GM18867 (cell line): Measurements from ENCODE around the gene OR4D2.

Experiments used
- ATAC-seq: cut with Tn5 transposase; IDR thresholded peaks from one replicate; pipeline ENCODE4 v1.9.1; 2021; ENCODE audit warnings: mild to moderate bottlenecking, moderate library complexity; ENCODE audit not compliant: unreplicated experiment

The OR4D2 gene

DNA sequence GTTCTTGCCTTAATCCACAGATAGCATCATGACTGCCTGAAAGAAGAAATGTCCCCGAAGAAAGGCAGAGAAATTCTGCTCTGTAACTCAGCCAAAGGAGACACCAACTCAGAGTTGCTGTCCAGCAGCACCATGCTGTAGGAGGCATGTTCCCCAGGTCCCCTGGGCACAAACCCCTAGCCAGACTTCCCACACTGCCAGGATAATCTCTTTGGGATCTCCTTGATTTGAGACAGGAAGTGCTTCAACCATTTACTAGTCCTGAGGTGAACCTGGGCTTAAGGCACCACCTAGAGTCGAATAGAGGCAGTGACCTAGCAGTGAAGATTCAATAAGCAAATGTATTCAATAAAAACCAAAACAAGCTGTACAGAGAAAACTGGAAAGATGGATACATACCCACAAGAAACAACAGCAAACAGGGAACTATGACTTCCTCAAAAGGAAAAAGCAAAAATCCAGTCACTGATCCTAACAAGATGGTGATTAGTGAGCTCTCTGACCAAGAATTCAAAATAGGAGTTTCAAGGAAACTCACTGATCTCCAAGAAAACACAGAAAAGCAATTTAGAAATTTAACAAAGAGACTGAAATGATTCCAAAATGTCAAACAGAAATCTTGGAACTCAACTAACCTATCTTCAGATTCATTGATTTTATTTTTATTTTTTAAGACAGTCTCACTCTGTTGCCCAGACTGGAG is 5.7 kb downstream of the OR4D2 start:
- no peak for ATAC-seq

DNA sequence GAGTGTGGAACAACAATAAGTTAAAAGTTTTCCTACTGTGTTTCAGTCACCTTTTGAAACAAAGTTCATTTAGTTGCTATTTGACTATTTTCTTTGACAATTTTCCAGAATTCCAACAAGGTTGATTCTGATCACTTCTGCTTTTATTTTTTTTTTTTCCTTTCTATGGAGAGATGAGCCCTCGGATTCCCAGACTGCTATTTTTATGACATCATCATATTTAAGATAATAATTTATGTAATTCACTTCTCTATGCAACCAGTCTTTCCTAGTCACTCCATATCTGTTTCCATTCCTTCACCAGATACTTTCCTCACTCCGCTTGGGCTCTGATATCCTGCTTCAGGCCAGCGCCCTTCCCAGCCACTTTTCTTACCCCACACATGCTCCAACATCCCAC is 8.1 kb downstream of the OR4D2 start:
- ATAC-seq = no peak

DNA sequence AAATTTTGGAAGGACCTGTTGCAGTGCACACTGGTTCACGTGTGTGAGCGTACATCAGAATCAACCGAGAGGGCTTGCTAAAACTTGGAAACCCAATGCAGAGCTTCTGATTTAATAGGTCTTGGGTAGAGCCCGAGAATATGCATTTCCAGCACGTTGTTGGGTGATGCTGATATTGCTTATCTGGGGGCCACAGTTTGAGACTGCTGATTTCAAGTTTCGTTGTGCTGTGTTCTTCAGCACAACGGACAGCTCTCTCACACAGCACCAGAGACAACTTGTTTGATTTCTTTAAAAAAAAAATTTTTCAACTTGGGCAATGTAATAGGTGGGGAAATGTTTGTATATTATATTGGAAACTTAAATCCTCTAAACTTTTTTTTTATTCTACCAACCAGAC is 9.4 kb downstream of the OR4D2 start:
- ATAC-seq = no peak

DNA sequence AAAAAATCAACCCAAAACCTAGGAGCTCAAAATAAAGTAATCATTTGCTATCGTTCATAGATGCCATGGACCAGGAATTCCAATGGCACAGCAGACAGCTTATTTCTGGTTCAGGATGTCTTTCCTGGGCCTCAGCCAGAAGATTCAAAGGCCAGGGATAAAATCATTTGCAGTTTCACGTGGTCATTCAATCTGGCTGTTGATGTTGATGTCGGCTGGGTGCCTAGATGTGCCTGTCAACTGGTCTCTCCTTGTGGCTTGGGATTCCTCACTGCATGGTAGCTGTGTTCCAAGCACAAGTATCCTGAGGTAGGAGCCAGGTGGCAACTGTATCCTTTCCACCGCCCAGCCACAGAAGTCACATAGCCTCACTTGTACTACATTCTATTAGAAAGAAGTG is 15.0 kb downstream of the OR4D2 start:
- no peak for ATAC-seq

DNA sequence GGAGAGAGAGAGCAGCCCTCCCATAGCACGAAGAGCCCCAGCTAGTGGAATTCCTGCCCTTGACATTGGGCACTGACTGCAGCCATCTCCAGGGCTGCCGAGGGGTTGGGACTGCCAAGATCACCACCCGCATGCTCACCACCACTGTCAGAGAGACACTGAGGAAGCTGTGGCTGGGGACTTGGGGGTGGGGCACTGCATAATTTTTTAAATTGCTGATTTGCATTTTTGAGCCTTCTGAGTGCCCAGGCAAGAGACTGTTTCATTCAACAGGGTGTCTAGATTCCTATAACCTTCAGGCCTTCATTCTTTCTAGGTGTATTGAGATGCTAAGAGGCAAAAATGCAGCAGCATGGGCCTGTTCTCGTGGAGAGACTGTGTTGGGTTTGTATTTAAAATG is 16.7 kb downstream of the OR4D2 start:
- ATAC-seq = no peak

DNA sequence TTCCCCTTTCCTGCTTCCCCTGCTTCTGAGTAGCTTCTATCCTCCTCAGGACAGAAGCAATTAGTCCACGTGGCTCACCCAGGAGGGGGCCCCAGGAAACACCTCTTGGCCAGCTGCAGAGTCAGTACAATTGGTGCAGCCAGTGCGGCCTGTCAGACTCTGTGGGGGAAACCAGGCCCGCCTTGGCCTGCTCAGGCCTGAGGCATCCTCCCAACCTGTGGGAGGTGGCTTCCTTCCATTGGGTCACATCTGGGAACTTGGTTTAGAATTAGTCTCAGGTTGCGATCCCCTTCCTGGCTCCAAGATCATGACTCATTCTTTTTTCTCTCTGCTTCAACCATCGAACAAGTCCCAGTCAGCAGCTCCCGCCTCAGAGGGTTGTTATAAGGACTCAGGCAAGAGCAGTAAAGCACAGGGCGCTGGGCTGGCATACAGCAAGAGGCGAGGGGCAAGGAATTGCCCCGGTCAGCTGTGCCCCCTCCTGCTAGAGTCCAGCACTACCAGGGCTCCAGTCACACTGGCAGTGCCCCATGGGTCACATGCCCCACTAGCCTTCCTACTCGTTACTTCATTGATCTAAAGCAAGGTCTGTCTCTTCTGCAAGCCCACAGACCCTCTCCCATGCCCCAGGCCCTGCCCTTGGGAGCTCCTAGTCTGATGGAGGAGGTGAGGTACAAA is 17.7 kb downstream of the OR4D2 start:
- ATAC-seq = no peak

DNA sequence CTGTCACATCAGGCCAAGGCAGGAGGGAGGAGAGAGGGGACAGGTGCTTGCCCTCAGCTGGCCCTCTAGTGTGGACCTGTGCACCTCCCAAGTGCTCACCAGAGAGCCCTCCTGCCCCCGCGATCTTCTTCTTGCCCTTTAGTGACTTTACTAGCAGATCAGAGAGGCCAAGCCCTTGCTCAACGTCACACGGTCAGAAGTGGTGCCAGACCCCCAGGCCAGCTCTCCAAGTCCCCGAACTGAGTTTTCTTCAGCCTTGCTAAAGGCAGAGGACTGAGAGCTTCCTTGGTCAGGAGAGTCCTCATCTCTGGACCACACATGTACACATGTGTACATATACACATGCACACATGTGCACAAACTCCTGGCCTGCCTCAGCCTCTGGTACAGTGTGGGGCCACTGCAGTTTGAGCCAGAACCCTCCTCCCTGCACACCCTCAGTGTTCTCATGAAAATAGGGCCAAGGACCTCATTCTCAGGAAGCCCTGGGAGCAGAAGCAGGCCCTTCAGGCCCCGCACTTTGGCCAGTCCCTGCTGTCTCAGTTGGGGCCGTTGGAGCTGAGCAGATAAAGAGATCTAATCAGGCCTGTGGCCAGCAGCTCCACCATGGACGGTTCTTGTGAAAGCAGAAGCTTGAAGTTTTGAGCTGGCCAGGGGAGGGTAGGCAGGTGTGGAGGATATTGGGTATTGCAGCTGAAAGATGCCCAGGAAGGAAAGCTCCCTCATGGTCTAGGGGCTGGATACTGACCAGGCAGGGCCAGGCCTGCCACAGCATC is 18.4 kb downstream of the OR4D2 start:
- ATAC-seq = no peak

DNA sequence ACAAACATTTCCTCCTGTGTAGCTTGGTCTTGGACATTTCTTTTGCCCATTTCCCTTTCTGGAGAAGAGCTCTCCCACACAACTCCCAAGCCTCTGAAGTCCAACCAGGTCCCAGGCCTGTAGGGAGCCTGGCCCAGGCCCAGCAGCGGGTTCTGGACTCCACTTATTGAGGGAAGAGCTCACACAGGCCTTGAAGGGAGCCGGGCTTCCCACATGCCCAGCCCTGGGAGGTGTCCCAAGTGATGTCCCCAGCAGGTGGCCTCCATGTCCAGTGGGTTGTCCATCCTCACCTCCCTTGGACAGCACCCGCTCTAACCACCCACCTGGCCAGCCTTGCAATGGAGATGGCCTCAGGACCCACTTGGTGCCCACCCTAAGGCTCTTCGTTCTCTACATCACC is 19.8 kb downstream of the OR4D2 start:
- no peak for ATAC-seq

DNA sequence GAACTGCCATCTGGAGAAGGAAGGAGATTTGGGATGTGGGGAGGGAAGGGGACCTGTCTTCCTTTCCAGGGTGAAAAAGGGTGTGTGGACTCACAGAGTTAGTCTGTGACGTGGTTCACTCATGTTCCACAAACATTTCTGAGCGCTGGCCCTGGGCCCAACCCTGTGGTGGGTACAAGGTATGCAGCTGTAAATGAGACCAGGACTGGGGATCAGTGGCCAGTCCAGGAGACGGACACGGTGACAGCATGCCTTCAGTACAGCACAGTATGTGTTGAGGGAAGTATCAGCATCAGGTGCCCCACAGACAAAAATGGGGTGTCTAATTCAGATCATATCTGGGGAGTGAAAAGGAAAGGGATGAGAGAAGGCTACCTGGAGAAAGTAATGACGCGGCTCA is 20.3 kb downstream of the OR4D2 start:
- ATAC-seq = no peak

DNA sequence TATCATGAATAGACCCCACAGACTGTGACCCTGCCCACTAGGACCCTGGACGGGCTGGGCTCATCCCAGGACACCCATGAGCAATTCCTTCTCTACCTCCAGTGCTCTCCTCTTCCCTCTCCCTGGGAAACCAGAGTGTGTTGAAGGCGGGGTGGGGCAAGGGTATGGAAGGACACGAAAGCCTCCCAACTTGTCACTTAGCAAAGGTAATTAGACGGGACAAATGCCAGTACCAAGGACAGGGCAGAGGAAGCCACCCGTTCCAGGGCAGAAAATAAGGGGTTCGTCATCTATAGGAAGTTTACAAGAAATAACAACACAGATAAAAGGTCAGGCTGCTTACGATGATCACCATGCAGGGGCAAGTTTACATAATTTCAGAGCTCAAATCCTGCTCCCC is 20.9 kb downstream of the OR4D2 start:
- no peak for ATAC-seq

DNA sequence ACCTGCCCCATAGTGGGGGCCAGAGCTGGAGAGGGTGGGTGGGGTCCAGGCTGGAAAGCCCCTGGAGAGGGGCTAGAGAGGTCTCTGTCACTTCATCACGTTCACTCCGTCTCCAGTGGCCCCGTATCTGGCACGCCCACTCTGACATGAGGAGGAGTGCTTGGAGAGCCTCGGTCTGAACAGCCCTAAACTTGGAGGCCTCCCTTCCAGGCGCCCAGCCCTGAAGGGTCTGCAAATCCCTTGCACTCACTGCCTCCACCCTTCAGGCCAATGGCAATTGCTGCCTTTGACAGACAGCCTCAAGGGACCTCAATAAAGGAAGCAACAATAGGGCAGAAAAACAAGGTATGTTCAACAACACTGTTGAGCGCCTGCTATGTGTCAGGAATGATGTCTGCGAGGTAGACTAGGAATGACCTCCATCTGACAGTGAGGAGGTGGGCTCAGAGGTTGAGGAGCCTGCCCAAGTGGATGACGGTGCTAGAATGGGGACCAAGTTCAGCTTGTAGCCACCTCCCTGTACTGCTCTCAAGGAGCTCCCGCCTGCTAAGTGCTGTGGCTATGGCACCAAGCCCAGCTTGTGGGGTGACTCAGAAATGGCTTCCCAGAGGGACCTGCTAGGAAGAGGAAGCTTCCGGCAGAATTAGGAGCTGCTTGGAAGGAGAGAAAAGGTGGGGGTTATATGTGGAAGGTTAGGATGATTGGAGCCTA is 22.8 kb downstream of the OR4D2 start:
- ATAC-seq = no peak

DNA sequence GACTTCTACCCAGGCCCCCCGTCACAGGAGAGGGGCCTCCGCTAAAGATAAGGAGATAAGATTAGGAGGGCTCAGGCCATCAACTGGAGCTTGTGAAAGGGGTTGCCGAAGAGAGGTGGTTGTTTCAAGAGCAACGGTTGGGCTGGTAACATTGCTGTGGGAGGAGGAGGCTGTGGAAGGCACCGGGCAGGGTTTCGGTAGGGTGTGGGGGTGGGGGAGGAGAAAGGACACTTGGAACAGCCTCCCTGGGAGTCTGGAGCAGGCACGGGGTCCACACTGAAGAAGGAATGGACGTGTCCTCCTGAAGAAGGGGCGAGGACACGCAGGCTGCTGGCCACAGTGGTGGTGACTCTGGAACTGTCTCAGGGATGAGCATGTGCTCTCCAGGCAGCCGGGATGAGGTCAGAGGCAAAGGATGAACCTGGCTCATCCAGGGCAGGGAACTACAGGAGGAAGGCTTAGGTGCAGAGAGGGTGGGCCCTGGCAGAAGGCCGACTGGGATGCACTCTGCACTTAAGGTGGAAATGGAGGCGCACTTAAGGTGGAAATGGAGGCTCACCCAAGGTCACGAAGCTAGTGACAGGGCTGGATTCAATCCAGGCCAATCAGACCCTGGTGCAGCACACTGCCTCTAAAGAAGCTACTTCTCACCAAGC is 24.6 kb downstream of the OR4D2 start:
- no peak for ATAC-seq

DNA sequence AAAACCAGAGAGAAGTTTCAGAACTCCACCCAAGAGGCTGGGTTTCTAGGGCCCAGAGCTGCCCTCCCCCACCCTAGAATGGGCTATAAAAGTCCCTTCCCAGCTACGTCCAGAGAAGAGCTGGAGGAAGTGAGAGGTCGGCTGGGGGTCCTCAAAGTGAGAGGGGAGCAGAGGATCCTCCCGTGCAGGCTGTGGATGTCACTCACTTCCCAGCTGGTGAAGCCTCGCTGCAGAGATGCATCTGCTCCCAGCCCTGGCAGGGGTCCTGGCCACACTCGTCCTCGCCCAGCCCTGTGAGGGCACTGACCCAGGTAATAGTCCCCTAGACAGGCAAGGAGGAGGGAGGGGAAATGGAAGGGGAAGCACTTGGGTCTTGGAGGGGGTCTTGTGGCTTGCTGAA is 25.8 kb downstream of the OR4D2 start, which contains the start of gene EPX:
Gene EPX, plus strand, starts transcription at position 115 of the 400 bp plus-strand sequence. Its CDS starts 121 bp downstream, at position 236.
- ATAC-seq = no peak

DNA sequence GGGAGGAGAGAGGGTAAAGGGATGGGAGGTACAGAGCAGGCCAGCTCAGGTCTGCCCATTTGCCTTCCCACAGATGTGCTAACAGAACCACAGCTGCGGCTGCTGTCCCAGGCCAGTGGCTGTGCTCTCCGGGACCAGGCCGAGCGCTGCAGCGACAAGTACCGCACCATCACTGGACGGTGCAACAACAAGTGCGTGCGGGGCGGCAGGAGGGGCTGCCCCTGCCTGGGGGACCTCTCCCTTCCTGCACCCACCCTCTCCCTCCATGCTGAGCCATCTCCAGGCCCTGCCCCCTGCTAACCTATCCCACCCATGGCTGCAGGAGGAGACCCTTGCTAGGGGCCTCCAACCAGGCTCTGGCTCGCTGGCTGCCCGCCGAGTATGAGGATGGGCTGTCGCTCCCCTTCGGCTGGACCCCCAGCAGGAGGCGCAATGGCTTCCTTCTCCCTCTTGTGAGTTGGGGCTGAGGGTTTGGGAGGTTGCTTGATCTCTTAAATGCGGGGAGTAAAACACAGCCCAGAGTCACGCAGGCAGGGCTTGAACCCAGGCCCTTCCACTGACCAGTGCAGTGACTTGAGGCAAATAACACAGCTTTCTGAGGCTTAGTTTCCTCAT is 27.0 kb downstream of the OR4D2 start:
- no peak for ATAC-seq

DNA sequence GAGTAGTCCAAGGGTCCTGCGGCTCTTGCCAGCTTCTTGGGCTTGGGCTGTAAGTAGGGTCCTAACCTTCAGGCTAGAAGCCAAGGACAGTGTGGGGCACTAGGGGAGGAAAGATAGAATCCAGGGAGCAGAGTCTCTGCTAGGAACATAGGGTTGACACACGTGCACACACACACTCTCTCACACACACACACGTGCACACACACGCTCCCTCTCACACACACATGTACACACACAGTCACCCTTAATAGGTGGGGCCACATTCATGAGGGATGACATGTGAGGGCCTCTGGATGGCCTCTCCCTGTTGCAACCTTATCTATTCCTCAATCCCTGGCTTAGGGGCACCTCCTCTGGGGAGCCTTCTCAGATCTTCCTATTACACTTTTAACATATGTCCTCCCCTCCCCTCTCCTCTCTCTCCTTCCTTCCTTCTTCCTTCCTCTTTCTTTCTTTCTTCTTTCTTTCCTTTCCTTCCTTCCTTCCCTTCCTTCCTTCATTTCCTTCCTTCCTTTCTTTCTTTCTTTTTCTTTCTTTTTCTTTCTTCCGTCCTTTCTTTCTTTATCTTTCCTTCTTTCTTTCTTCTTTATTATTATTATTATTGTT is 28.8 kb downstream of the OR4D2 start:
- no peak for ATAC-seq

DNA sequence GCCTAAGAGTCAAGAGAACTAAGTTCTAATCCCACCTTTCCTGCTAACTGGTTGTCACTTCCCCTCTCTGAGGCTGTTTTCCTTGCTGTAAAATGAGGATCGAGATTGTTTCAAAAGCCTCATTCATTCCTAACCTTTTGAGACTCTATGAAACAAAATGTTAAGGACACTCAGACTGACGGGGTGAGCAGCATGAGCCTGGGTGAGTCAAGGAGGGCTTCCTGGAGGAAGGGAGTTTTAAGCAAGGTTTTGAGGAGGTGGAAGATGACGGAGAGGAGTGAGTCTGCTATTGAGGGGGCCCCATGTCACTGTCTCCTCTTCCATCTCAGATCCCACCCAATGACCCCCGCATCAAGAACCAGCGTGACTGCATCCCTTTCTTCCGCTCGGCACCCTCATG is 29.8 kb downstream of the OR4D2 start:
- no peak for ATAC-seq

DNA sequence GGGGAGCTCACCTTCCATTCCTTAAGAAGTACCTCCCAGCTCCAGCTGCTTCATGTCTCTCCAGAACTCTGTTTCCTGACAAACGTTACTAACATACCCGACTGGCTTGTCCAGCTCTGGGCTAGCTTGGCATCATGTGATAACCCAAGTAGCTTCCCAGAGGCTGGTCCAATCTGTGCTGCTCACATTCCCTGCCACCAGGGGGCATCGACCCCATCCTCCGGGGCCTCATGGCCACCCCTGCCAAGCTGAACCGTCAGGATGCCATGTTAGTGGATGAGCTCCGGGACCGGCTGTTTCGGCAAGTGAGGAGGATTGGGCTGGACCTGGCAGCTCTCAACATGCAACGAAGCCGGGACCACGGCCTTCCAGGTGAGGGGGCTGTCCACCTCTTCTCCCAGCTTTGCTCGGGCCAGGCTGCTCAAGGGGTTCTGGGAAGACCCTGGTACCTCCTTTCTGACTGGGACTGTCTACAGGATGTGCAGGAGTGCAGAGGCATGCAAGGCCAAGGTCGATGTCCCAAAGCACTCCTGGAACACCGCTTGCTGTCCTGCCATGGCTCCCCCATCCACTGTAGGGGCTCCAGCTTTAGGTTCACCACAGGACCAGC is 33.3 kb downstream of the OR4D2 start:
- ATAC-seq = no peak

DNA sequence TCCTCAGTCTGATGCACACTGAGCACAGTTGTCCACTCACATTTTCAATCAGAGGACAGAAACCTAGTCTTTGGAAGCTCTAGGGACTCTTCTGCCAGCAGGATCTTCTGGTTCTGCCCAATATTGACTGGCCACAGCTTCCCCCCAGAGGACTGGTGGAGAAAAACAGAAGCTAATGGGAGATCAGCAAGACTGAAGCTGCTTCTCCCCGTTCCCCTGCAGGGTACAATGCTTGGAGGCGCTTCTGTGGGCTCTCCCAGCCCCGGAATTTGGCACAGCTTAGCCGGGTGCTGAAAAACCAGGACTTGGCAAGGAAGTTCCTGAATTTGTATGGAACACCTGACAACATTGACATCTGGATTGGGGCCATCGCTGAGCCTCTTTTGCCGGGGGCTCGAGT is 36.1 kb downstream of the OR4D2 start:
- ATAC-seq = no peak

DNA sequence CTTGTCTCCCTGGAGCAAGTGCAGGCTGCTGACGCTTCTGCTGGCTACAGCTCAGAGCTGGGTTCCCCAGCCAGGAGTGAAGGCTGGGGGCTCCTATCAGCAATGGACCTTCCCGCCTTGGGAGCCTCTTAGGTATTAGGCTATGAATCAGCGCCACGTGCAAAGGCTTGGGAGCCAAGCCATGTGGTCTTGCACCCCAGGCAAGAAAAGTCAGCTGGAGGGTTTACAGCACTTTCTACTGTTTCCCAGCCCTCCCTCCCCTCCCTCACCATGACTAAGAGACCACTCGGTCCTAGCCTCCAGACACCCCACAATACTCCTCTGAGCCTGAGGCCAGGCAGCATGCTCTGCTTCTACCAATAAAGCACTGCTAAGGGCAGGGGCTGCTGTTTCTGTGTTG is 38.0 kb downstream of the OR4D2 start:
- ATAC-seq = no peak

DNA sequence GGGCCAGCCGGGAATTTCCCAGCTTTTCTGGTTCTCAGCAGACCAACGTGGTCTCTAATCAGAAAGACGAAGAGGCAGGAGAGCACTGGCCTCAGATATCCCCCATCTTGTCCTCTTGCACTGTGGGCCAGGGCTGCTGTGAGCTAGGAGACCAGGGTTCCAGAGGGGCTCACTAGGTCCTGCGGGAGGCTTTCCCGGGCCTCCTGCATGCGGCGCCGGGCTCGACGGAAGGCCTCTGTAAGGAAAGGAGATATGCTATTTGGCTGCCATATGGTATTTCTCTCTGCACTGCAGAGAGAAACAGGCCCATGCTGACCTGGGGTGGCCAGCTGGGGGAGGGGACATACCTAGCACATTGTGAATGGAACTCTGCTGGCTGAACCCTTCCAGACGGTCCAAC is 39.2 kb downstream of the OR4D2 start:
- no peak for ATAC-seq
